ENCODE results near the gene IL10.
"Not testable (repeated sequence)": the region's sequence is repeated elsewhere in the genome, so short reads cannot be mapped to it uniquely, and the experiment has no call there.

The IL10 gene

GRCh38 chr1:206793620-206794019 lies 21.3 kb upstream of the IL10 start:
- DNase-seq (ENCODE audit: low read depth): no peak

GRCh38 chr1:206792939-206793607 lies 20.8 kb upstream of the IL10 start:
- no peak for DNase-seq (ENCODE audit: low read depth)

- DNase-seq (ENCODE audit: low read depth): no peak
These were observed 18.4 kb upstream of the IL10 start for GRCh38 chr1:206790502-206791250.

- no peak for DNase-seq (ENCODE audit: low read depth)
These were observed 16.3 kb upstream of the IL10 start for GRCh38 chr1:206788487-206789050.

GRCh38 chr1:206787891-206788290 lies 15.6 kb upstream of the IL10 start:
- DNase-seq (ENCODE audit: low read depth): no peak

GRCh38 chr1:206786212-206786886 lies 14.1 kb upstream of the IL10 start:
- no peak for DNase-seq (ENCODE audit: low read depth)

- DNase-seq (ENCODE audit: low read depth): no peak
These were observed 13.0 kb upstream of the IL10 start for GRCh38 chr1:206785182-206785765.

- DNase-seq (ENCODE audit: low read depth): peak; percentile 54
These were observed 12.2 kb upstream of the IL10 start for GRCh38 chr1:206784471-206784903.

GRCh38 chr1:206783506-206783905 lies 11.2 kb upstream of the IL10 start:
- DNase-seq (ENCODE audit: low read depth): no peak

- no peak for DNase-seq (ENCODE audit: low read depth)
These were observed 10.2 kb upstream of the IL10 start for GRCh38 chr1:206782448-206782847.

- no peak for DNase-seq (ENCODE audit: low read depth)
These were observed 7.3 kb upstream of the IL10 start for GRCh38 chr1:206779638-206780037.

- not testable (repeated sequence) for DNase-seq (ENCODE audit: low read depth)
These were observed 6.6 kb upstream of the IL10 start for GRCh38 chr1:206778911-206779310.

GRCh38 chr1:206778031-206778430 lies 5.7 kb upstream of the IL10 start:
- DNase-seq (ENCODE audit: low read depth): no peak

GRCh38 chr1:206776229-206776628 lies 3.9 kb upstream of the IL10 start:
- no peak for DNase-seq (ENCODE audit: low read depth)

GRCh38 chr1:206774093-206774492 lies 1.8 kb upstream of the IL10 start:
- no peak for DNase-seq (ENCODE audit: low read depth)

GRCh38 chr1:206771338-206771692 lies 979 bp downstream of the IL10 start:
- DNase-seq (ENCODE audit: low read depth): no peak

- DNase-seq (ENCODE audit: low read depth): no peak
These were observed 1.6 kb downstream of the IL10 start, which contains the start of gene IL19 for GRCh38 chr1:206770531-206771337. Gene IL19, plus strand, starts transcription at chr1:206770773. Its CDS starts 65,890 bp downstream, at chr1:206836663.

GRCh38 chr1:206769304-206769731 lies 3.0 kb downstream of the IL10 start:
- DNase-seq (ENCODE audit: low read depth): no peak

- no peak for DNase-seq (ENCODE audit: low read depth)
These were observed 3.6 kb downstream of the IL10 start for GRCh38 chr1:206768472-206769303.

- peak; percentile 51 for DNase-seq (ENCODE audit: low read depth)
These were observed 5.9 kb downstream of the IL10 start for GRCh38 chr1:206766251-206766856.

Data from activated gamma-delta T cell treated with anti-CD3 and anti-CD28 coated beads, Interleukin-2, amount 50 U/mL, for 16 hours (primary cell).